ENCODE results near the gene STPG1. TPM values are rescaled to one million over a fixed set of nuclear protein-coding genes. Genes with fewer than 3 reads are reported as not detected.

Gene STPG1
- total RNA-seq, 1 donor from 2014 or later = 16.7 TPM

DNA sequence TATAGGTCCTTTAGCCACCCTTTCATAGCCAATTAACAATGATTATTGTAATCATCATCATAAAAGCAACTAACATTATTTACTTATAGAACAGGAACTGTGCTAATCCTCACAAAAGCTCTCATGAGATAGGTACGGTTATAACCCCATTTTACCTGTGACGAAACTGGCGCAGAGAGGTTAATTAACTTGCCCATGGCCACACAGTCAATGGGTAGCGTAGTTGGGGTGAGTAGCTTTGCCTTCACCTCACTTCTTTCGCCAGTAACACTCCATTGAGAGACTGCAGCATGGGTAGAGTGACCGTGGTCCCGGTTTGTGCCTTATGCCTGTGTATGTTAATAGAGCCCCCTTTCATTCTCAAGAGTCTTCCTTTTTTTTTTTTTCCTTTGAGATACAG, 12.3 kb upstream of the STPG1 start:
- Mint-ChIP-seq H3K27me3 (no peaks in the 10 kb centered on the region), H3K4me3 (ENCODE audit: low read depth) (no peak overlapping the region)

DNA sequence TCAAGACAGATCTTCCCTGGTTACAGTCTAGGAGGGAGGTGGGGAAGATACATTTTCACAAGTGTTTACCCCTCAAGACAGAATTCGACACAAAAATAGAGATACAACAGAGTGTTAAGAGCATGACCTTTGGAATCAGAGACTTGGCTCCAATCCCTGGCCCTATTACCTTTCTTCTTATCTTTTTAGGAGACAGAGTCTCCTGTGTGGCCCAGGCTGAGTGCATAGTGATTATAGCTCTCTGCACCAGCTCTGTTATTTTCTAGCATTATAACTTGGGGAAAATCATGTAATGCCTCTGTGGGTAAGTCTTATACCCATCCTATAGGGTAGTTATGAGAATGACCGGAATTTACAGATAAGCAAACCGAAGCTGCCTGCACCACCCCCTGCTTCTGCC, 11.9 kb upstream of the STPG1 start:
- TF ChIP-seq CTCF (IDR thresholded peaks at IDR 0.05; ENCODE audit: unreplicated experiment) = no peak
- DNase-seq (ENCODE audit: low spot score, unreplicated experiment) = no peak
- H3K27me3 Mint-ChIP-seq = no peaks in the 10 kb centered on the region
- H3K36me3 Mint-ChIP-seq (ENCODE audit: insufficient read depth) = peaks cover 7% of the 10 kb centered on the region
- no peaks in the 10 kb centered on the region for H3K9me3 Mint-ChIP-seq (ENCODE audit: low read depth)
- H3K4me3 Mint-ChIP-seq (ENCODE audit: low read depth) = no peak overlapping the region
- no peak overlapping the region for H3K27ac Mint-ChIP-seq
- peaks cover 15% of the 10 kb centered on the region for H3K4me1 Mint-ChIP-seq (ENCODE audit: low read depth)

More for the DNA sequence above, 12.3 kb upstream of the STPG1 start:
- no peak overlapping the region for H3K27ac Mint-ChIP-seq
- H3K9me3 Mint-ChIP-seq (ENCODE audit: low read depth) = no peaks in the 10 kb centered on the region
- no peak for DNase-seq (ENCODE audit: low spot score, unreplicated experiment)
- peaks cover 15% of the 10 kb centered on the region for H3K4me1 Mint-ChIP-seq (ENCODE audit: low read depth)
- TF ChIP-seq CTCF (IDR thresholded peaks at IDR 0.05; ENCODE audit: unreplicated experiment) = no peak
- H3K36me3 Mint-ChIP-seq (ENCODE audit: insufficient read depth) = peaks cover 7% of the 10 kb centered on the region

- H3K27me3 Mint-ChIP-seq = no peaks in the 10 kb centered on the region
- no peak overlapping the region for H3K27ac Mint-ChIP-seq
- H3K9me3 Mint-ChIP-seq (ENCODE audit: low read depth) = no peaks in the 10 kb centered on the region
- no peak for DNase-seq (ENCODE audit: low spot score, unreplicated experiment)
- TF ChIP-seq CTCF (IDR thresholded peaks at IDR 0.05; ENCODE audit: unreplicated experiment) = no peak
- H3K4me1 Mint-ChIP-seq (ENCODE audit: low read depth) = peaks cover 15% of the 10 kb centered on the region
- peaks cover 9% of the 10 kb centered on the region for H3K36me3 Mint-ChIP-seq (ENCODE audit: insufficient read depth)
- H3K4me3 Mint-ChIP-seq (ENCODE audit: low read depth) = no peak overlapping the region
Observed at GRCh38 chr1:24424990-24425389, 11.4 kb upstream of the STPG1 start.

DNA sequence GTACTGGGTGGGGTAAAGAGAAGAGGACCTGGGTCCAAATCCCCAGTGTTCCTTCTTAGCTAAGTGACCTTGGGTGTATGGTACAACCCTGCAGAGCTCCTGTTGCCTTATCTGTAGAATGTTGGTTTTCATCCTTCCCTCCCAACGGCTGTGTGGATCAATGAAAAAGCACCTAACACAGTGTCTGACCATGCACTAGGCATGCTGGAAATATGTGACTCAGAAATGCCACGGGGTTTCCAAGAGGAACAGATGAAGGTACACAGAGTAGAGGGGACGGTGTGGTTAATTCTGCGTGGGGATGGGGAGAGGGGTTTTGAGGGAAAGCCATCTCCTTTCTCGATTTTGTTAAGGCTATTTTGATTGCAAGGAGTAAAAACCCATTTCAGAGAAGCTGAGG, 10.6 kb upstream of the STPG1 start:
- TF ChIP-seq CTCF (IDR thresholded peaks at IDR 0.05; ENCODE audit: unreplicated experiment) = no peak
- no peak for DNase-seq (ENCODE audit: low spot score, unreplicated experiment)
- Mint-ChIP-seq H3K36me3 (ENCODE audit: insufficient read depth) (peaks cover 12% of the 10 kb centered on the region), H3K9me3 (ENCODE audit: low read depth) (no peaks in the 10 kb centered on the region), H3K4me3 (ENCODE audit: low read depth) (no peak overlapping the region), H3K27me3 (no peaks in the 10 kb centered on the region), H3K27ac (no peak overlapping the region), H3K4me1 (ENCODE audit: low read depth) (peaks cover 15% of the 10 kb centered on the region)

DNA sequence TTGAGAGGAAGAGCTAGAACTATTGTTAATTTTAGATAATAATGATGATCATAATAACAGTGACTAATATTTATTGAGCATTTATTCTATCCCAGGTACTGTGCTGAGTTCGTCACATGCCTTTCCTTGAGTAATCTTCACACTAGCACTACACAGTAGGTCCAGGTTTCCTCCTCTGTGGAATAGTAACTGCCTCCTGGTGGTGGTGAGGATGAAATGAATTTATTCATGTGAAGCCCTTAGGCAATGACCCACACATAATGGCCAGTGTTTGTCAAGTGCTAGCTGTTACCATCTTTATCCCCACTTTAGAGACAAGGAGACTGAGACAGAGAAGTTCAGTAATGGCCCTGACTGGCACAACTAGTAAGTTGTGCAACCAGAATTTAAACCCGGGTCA, 7.9 kb upstream of the STPG1 start:
- Mint-ChIP-seq H3K27me3 (no peaks in the 10 kb centered on the region), H3K36me3 (ENCODE audit: insufficient read depth) (peaks cover 12% of the 10 kb centered on the region), H3K27ac (no peak overlapping the region), H3K9me3 (ENCODE audit: low read depth) (no peaks in the 10 kb centered on the region), H3K4me3 (ENCODE audit: low read depth) (no peak overlapping the region), H3K4me1 (ENCODE audit: low read depth) (peaks cover 20% of the 10 kb centered on the region)
- no peak for DNase-seq (ENCODE audit: low spot score, unreplicated experiment)
- no peak for TF ChIP-seq CTCF (IDR thresholded peaks at IDR 0.05; ENCODE audit: unreplicated experiment)
